Liver (tissue), 3 donors: ENCODE results near the gene REPS1.

Source experiments
- EGR1 ChIP-seq, 2 donors: IDR thresholded peaks; 2 replicates each; pipeline ENCODE4 v1.6.1; 2016 to 2018; ENCODE audit warnings: antibody characterized with exemption in 2 of 2, low read depth in 2 of 2
- RAD21 ChIP-seq, 2 donors: IDR thresholded peaks; 2 replicates each; pipeline ENCODE4 v1.6.1; 2016; ENCODE audit warnings: antibody characterized with exemption in 2 of 2, mild to moderate bottlenecking in 2 of 2
- TAF1 ChIP-seq: conservative IDR thresholded peaks from 2 replicates; pipeline ENCODE4 v1.6.1; 2016; ENCODE audit warnings: antibody characterized with exemption, mild to moderate bottlenecking
- YY1 ChIP-seq: IDR thresholded peaks from 2 replicates; pipeline ENCODE4 v1.6.1; 2016; ENCODE audit warnings: antibody characterized with exemption, mild to moderate bottlenecking
- TF ChIP-seq, protein P1 (sequence below): IDR thresholded peaks from 2 replicates; pipeline ENCODE4 v1.6.1; 2016; ENCODE audit warnings: antibody characterized with exemption
- TF ChIP-seq, protein P2 (sequence below): fragments of 150-350 bp; IDR thresholded peaks from 2 replicates; pipeline ENCODE4 v1.5.1; 2017; ENCODE audit warnings: improper control_type of control experiment, low read depth, low read length; ENCODE audit not compliant: missing input control
- TF ChIP-seq, protein P3 (sequence below): IDR thresholded peaks from 2 replicates; pipeline ENCODE4 v1.6.1; 2016; ENCODE audit warnings: antibody characterized with exemption
- donor health status: healthy.
- donor health status: healthy.

DNA sequence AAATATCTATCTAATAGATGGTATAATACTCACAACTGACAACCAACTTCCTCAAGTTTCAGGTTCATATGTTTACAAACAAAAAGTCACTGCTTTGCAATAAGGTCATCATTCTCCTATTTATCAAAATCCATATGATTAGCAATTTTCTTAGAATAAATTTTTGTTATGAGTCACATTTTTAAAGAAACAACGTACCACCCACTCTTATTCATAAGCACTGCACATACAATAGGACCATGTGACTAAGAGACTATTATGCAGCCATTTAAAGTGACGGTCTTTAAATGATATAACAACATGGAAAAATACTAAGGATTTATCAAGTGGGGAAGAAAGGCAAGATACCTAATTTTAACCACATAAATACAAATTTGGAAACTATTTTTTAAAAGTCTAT is 40.0 kb downstream of the REPS1 start:
- TF ChIP-seq, protein P1, sequence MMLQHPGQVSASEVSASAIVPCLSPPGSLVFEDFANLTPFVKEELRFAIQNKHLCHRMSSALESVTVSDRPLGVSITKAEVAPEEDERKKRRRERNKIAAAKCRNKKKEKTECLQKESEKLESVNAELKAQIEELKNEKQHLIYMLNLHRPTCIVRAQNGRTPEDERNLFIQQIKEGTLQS, result no peak
- TF ChIP-seq, protein P2, sequence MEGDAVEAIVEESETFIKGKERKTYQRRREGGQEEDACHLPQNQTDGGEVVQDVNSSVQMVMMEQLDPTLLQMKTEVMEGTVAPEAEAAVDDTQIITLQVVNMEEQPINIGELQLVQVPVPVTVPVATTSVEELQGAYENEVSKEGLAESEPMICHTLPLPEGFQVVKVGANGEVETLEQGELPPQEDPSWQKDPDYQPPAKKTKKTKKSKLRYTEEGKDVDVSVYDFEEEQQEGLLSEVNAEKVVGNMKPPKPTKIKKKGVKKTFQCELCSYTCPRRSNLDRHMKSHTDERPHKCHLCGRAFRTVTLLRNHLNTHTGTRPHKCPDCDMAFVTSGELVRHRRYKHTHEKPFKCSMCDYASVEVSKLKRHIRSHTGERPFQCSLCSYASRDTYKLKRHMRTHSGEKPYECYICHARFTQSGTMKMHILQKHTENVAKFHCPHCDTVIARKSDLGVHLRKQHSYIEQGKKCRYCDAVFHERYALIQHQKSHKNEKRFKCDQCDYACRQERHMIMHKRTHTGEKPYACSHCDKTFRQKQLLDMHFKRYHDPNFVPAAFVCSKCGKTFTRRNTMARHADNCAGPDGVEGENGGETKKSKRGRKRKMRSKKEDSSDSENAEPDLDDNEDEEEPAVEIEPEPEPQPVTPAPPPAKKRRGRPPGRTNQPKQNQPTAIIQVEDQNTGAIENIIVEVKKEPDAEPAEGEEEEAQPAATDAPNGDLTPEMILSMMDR, result no peak
- TF ChIP-seq TAF1 (no peak), YY1 (no peak), EGR1 (IDR thresholded peaks at IDR 0.05; ENCODE audit: low read depth in 2 of 2) (no peak), RAD21 (IDR thresholded peaks at IDR 0.05) (no peak)
- TF ChIP-seq, protein P3, sequence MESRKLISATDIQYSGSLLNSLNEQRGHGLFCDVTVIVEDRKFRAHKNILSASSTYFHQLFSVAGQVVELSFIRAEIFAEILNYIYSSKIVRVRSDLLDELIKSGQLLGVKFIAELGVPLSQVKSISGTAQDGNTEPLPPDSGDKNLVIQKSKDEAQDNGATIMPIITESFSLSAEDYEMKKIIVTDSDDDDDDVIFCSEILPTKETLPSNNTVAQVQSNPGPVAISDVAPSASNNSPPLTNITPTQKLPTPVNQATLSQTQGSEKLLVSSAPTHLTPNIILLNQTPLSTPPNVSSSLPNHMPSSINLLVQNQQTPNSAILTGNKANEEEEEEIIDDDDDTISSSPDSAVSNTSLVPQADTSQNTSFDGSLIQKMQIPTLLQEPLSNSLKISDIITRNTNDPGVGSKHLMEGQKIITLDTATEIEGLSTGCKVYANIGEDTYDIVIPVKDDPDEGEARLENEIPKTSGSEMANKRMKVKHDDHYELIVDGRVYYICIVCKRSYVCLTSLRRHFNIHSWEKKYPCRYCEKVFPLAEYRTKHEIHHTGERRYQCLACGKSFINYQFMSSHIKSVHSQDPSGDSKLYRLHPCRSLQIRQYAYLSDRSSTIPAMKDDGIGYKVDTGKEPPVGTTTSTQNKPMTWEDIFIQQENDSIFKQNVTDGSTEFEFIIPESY, result no peak
